ENCODE results near the gene EWSR1.

The EWSR1 gene

DNA sequence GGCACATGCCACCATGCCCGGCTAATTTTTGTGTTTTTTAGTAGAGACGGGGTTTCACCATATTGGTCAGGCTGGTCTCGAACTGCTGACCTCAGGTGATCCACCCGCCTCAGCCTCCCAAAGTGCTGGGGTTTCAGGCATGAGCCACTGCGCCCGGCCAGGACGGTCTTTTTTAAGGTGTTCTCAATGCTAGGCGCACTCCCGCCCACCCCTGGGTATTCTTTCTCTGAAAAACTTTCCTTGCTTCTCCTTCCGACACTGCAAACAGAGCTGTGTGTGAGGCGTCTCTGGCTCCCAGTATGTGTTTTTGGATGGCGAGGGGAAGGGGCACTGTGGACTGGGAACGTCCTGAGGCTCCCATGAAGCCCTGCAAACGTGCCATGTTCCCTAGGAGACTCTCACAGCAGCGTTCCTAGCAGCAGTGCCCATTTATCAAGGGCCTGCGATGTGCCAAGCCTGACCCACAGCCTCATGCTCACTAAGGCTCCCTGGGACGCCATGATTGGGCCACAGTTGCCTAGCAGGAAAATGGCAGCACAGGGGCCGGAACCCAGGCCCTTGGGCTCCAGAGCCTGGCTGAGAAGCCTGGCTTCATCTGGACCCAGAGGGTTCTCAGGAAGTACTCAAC lies 49.9 kb downstream of the EWSR1 start:
- in situ Hi-C loops (cut with MboI; ENCODE audit: low sequenced_read_pairs, unreplicated experiment), result no loop called here
- TF ChIP-seq, protein P1, sequence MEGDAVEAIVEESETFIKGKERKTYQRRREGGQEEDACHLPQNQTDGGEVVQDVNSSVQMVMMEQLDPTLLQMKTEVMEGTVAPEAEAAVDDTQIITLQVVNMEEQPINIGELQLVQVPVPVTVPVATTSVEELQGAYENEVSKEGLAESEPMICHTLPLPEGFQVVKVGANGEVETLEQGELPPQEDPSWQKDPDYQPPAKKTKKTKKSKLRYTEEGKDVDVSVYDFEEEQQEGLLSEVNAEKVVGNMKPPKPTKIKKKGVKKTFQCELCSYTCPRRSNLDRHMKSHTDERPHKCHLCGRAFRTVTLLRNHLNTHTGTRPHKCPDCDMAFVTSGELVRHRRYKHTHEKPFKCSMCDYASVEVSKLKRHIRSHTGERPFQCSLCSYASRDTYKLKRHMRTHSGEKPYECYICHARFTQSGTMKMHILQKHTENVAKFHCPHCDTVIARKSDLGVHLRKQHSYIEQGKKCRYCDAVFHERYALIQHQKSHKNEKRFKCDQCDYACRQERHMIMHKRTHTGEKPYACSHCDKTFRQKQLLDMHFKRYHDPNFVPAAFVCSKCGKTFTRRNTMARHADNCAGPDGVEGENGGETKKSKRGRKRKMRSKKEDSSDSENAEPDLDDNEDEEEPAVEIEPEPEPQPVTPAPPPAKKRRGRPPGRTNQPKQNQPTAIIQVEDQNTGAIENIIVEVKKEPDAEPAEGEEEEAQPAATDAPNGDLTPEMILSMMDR (IDR thresholded peaks at IDR 0.05; ENCODE audit: borderline replicate concordance, control extremely low read depth, extremely low read depth, insufficient read depth, missing control alignments), result no peak
- no peak for DNase-seq (ENCODE audit: low spot score)

DNA sequence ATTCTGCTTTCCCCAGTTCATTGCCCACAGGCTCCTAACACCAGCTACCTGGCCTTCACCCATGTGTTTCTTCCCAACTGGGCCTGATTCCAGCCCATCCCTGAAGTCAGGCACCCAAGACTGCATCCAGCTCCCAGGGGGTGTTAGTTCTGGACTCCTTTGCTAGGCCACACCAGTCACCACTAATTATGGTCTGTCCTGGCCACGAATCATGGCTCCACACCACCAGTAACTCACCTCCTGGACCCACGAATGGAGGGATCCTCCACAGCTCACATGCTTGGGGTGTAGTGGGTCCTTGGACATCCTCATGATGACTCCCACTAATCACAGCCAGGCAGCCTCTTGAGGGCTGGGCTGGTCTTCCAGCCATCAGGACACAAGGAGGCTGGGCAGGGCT lies 51.0 kb downstream of the EWSR1 start:
- in situ Hi-C loops (cut with MboI; ENCODE audit: low sequenced_read_pairs, unreplicated experiment), result no loop called here
- TF ChIP-seq, protein P1 (IDR thresholded peaks at IDR 0.05; ENCODE audit: borderline replicate concordance, control extremely low read depth, extremely low read depth, insufficient read depth, missing control alignments), result no peak
- DNase-seq (ENCODE audit: low spot score), result no peak

DNA sequence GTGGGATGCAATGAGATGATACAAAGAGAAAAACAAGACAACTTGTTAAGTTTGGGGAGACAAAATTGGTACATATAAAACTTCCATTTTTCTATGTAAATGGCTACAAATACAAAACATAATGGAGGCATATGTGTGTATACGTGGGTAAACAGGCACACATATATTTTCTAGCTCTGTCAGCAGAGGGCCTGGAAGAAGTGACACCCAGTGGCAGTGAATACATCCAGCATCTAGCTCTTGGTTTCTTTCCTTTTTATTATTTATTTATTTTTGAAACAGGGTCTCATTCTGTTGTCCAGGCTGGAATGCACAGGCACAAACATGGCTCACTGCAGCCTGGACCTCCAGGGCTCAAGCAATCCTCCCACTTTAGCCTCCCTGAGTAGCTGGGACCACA lies 52.5 kb downstream of the EWSR1 start:
- TF ChIP-seq, protein P1 (IDR thresholded peaks at IDR 0.05; ENCODE audit: borderline replicate concordance, control extremely low read depth, extremely low read depth, insufficient read depth, missing control alignments), result no peak
- in situ Hi-C loops (cut with MboI; ENCODE audit: low sequenced_read_pairs, unreplicated experiment), result no loop called here

DNA sequence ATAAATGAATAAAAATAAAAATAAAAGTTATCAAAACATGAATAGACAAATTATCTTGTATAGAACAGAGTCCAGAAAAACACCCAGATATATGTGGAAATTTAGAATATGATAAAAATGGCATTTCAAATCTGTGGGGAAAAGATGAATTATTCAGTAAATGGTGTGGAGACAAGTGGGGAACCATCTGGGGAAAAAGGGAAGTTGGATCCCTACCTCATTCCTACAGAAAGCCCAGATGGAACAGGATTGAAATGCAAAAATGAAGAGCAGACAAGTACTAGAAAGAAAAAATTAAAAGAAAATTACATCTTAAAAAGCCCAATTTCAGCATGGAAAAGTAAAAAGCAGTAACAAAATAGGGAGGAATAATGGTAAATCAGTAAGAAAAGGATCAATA lies 55.6 kb downstream of the EWSR1 start:
- TF ChIP-seq, protein P1 (IDR thresholded peaks at IDR 0.05; ENCODE audit: borderline replicate concordance, control extremely low read depth, extremely low read depth, insufficient read depth, missing control alignments), result no peak

More for the DNA sequence above, 52.5 kb downstream of the EWSR1 start:
- no peak for DNase-seq (ENCODE audit: low spot score)

GRCh38 chr22:29325356-29325755 lies 57.3 kb downstream of the EWSR1 start:
- TF ChIP-seq, protein P1 (IDR thresholded peaks at IDR 0.05; ENCODE audit: borderline replicate concordance, control extremely low read depth, extremely low read depth, insufficient read depth, missing control alignments), result no peak
- in situ Hi-C loops (cut with MboI; ENCODE audit: low sequenced_read_pairs, unreplicated experiment), result no loop called here
- DNase-seq (ENCODE audit: low spot score), result no peak

More for the DNA sequence above, 55.6 kb downstream of the EWSR1 start:
- no peak for DNase-seq (ENCODE audit: low spot score)
- in situ Hi-C loops (cut with MboI; ENCODE audit: low sequenced_read_pairs, unreplicated experiment), result no loop called here

DNA sequence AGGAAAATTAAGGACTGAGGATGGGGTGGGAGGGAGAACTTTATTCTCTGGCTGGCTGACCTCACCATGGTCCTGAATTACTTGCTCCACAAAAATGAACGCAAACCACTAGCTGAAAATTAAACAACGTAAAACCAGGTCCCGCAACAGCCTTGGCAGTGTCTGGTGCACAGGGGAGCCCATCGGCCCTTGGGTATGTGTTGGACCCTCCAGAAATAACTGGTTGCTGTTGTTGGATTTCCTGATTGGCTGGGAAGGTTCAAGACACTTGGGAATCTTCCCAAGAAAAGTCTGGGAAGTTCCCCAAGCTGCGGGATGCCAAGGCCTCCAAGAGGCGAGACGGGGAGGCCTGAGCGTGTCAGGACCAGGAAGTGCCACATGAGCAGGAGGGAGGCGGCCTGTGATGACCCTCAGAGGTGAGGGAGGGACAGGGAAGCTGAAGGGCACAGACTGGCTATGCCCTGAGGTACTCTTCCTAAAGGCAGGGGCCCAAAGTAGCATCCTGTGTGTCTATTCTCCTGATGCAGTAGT lies 57.8 kb downstream of the EWSR1 start:
- TF ChIP-seq, protein P1 (IDR thresholded peaks at IDR 0.05; ENCODE audit: borderline replicate concordance, control extremely low read depth, extremely low read depth, insufficient read depth, missing control alignments), result no peak
- DNase-seq (ENCODE audit: low spot score), result no peak
- in situ Hi-C loops (cut with MboI; ENCODE audit: low sequenced_read_pairs, unreplicated experiment), result no loop called here

Data from GM13976 (cell line).